Keratinocyte (primary cell): ENCODE measurements around the gene EXOC3L1.

ENCODE experiments used
- EZH2 ChIP-seq: IDR thresholded peaks from one replicate; pipeline ENCODE4 v1.6.1; 2012; ENCODE audit warnings: inconsistent platforms, mild to moderate bottlenecking, low read length, moderate library complexity
- TF ChIP-seq, protein P1 (sequence below), 3 experiments: IDR thresholded peaks in 1 of 3; conservative IDR thresholded peaks in 1 of 3; optimal IDR thresholded peaks in 1 of 3; 2 replicates in 2 of 3; 3 replicates in 1 of 3; pipeline versions ENCODE3 to v1.5.1; 2011; ENCODE audit warnings: low read length in 3 of 3, mild to moderate bottlenecking in 3 of 3, moderate library complexity in 2 of 3, control low read depth in 1 of 3, inconsistent platforms in 1 of 3; ENCODE audit not compliant: insufficient read depth in 2 of 3; ENCODE audit errors: extremely low read depth in 1 of 3

GRCh38 chr16:67210069-67210937 lies 20.4 kb upstream of the EXOC3L1 start:
- TF ChIP-seq, protein P1, sequence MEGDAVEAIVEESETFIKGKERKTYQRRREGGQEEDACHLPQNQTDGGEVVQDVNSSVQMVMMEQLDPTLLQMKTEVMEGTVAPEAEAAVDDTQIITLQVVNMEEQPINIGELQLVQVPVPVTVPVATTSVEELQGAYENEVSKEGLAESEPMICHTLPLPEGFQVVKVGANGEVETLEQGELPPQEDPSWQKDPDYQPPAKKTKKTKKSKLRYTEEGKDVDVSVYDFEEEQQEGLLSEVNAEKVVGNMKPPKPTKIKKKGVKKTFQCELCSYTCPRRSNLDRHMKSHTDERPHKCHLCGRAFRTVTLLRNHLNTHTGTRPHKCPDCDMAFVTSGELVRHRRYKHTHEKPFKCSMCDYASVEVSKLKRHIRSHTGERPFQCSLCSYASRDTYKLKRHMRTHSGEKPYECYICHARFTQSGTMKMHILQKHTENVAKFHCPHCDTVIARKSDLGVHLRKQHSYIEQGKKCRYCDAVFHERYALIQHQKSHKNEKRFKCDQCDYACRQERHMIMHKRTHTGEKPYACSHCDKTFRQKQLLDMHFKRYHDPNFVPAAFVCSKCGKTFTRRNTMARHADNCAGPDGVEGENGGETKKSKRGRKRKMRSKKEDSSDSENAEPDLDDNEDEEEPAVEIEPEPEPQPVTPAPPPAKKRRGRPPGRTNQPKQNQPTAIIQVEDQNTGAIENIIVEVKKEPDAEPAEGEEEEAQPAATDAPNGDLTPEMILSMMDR (optimal IDR thresholded peaks at IDR 0.05 in 1 of 3, IDR thresholded peaks at IDR 0.05 in 1 of 3, conservative IDR thresholded peaks at IDR 0.05 in 1 of 3; ENCODE audit: extremely low read depth in 1 of 3, insufficient read depth in 2 of 3, low read length in 3 of 3) = no peak
- TF ChIP-seq EZH2 = no peak
